ENCODE measurements around the gene PPDPF. TPM values are rescaled to one million over a fixed set of nuclear protein-coding genes. Genes with fewer than 3 reads are reported as not detected.

Gene PPDPF
- total RNA-seq, 1 donor from 2014 or later = 275 TPM

GRCh38 chr20:63536241-63536977, 15.8 kb downstream of the PPDPF start:
- DNase-seq (ENCODE audit: low read depth) = peak; percentile 97

GRCh38 chr20:63536997-63537524, 16.5 kb downstream of the PPDPF start, which contains the start of gene PTK6:
TSS of gene PTK6 (minus strand) at chr20:63537376. CDS start at chr20:63537314, 62 bp downstream.
- DNase-seq (ENCODE audit: low read depth) = no peak

- DNase-seq (ENCODE audit: low read depth) = peak; percentile 98
These were observed 17.1 kb downstream of the PPDPF start for GRCh38 chr20:63537525-63538203.

DNA sequence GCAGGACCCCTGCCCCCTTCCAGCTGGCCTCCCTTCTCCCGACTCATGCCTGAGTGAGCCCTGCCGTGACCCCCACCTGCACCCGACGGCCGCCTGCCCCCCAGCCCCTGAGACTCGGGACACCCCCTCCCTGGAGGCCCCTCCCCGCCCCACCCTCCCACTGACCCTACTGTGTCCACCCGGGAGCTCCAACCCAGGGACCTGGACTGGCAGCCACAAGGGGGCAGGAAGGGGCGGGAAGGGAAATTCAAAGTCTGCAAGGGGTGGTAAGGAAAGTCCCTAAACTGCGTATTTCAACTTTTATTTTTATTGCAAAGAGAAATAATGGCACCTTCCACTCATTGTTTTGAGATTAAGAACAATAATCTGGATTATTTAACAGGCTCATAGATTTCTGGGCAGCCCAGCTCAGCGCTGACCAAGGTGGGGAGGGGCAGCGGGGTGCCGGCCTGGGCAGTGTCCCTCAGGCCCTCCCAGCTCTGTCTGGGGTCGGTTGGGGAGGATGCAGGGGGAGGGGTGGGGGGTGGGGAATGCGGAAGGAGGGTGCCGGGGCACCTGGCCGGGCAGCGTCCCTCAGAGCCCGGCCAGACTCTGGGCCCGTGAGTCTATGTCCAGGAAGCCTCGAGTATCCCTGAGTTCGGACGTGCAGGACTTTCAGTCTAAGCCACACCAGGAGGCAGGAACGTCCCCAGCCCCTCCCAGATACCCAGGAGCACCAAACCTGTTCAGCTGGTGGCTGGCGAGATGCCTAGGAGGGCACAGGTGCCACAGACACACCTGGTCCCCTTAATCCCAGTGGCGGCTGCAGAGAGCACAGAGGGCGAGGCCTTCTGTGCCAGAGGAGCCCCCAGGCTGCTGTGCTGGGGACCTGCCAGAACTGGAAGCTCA, 17.9 kb downstream of the PPDPF start:
- DNase-seq (ENCODE audit: low read depth) = no peak

- DNase-seq (ENCODE audit: low read depth) = no peak
These were observed 18.5 kb downstream of the PPDPF start for GRCh38 chr20:63539092-63539430.

DNA sequence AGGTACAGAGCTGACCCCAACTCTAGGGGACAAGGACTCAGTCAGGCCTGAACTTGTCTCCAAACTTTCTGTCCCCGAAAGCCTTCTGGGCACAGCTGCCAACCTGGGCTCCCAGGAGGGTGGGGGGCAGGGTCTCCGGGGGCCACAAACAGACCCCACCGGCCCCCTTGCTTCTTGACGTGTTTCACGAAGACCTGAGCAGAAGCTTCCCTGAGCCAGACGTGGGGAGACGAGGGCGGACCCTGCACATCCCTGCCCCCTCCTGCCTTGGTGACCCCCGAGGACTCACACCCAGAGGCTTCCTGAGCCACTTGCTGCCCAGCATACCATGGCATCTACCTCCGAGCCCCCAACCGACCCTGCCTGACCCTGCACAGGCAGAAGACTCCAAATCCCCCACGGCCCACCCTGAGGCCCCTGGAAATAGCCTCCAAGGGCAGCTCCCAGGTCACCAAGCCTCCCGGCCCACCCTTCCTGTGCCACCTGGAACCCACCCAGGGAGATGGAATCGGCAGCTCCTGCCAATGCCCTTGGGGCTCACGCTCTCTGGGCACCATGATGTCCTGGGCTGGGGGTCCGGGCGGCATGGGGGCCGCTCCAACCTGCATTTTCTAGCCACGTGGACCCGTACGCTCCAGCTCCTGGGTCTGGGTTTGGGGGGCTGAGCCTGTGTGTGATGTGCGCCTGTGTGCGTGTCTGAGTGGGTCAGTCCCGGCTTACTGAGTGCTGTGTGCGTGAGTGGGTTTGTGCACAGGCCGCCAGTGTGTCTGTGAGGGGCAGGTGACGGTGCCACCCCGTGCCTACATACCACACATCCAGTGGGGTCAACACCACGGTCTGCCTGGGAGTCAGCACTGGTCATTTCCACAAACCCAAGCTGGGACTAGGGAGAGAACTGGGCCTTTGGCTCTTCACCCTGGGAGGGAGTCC, 19.1 kb downstream of the PPDPF start:
- DNase-seq (ENCODE audit: low read depth) = no peak

GRCh38 chr20:63540417-63541186, 20.0 kb downstream of the PPDPF start:
- DNase-seq (ENCODE audit: low read depth) = no peak

- no peak for DNase-seq (ENCODE audit: low read depth)
These were observed 20.8 kb downstream of the PPDPF start for GRCh38 chr20:63541371-63541770.

DNA sequence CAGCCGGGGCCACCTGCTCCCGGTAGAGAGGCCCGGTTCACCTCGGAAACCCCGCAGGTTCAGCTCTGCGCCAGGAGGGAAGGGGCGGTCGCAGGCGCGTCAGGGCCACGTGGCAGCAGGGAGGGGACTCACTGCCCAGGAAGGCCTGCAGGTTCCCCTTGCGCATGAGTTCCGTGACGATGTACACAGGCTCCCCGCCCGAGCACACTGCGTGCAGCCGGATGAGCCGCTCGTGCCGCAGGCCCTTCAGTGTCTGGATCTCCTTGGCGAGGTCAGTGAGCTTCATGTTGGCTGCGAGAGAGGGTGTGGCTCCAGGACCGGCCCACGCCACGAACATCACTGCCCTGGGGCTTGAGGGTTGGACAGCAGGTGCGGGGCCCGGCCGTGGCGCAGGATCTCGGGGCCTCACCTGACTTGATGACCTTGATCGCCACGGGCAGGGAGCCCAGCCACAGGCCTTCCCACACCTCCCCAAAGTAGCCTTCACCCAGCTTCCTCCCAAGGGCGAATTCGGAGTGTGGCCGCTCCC, 21.5 kb downstream of the PPDPF start:
- DNase-seq (ENCODE audit: low read depth) = no peak

DNA sequence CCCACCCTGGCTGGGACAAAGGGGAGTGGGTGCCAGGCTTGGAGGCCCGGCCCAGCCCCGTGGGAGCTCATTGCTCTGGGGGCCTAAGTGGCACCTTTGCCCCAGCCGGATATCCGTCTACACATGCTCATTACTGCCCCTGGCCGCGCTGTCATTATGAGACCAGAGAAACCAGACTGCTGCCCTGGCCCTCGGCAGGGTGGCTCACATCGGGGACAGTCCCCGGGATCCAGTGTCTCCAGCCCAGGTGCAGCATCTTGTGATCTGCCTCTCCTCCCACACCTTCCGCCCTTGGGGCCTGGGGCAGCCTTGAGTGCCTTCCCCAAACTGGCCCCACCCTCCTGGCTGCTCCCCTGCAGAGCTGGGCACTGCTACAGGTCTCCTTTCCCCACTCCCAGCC, 22.1 kb downstream of the PPDPF start:
- no peak for DNase-seq (ENCODE audit: low read depth)

- no peak for DNase-seq (ENCODE audit: low read depth)
These were observed 22.6 kb downstream of the PPDPF start for GRCh38 chr20:63543131-63543530.

GRCh38 chr20:63543733-63544132, 23.2 kb downstream of the PPDPF start:
- no peak for DNase-seq (ENCODE audit: low read depth)

- DNase-seq (ENCODE audit: low read depth) = no peak
These were observed 23.8 kb downstream of the PPDPF start for GRCh38 chr20:63544241-63544957.

- no peak for DNase-seq (ENCODE audit: low read depth)
These were observed 24.5 kb downstream of the PPDPF start for GRCh38 chr20:63544958-63545516.

- no peak for DNase-seq (ENCODE audit: low read depth)
These were observed 25.2 kb downstream of the PPDPF start for GRCh38 chr20:63545814-63546213.

- DNase-seq (ENCODE audit: low read depth) = no peak
These were observed 25.8 kb downstream of the PPDPF start for GRCh38 chr20:63546256-63546955.

DNA sequence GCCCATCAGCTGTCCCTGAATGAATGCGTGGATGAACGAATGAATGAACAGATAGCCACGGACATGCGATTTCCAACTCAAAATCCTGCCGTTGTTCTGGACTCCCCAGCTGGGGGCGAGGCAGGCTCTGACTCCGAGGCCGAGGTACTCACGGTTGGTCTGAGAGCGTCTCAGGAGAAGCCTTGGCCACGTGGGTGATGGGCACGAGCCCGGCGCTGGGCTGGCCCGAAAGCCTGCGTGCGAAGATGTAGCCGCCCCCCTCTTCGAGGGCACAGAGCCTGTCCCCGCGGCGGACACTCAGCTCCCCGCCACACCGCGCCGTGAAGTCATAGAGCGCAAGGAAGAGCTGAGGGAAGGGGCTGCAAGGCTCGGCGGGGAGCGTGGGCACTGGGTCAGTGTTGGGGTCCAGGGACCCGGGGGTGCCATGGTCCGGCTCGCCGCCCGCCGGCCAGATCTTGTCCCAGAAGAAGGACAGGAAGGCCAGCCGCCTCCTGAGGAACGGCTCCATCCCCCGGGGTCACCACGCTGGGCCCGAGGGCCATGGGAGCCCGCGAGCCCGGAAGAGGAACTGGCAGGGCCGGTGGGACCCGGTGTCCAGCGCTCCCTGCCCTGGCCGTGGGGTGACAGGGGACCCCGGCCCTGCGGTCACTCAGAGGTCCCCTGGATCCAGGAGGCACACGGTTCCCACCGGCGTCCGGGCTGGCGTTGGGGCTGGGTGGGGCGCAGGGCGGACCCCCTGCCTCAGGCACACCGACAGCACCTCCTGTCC, 26.6 kb downstream of the PPDPF start:
- no peak for DNase-seq (ENCODE audit: low read depth)
